GM18505 (cell line): ENCODE data around the gene MOB3B.
A peak's percentile ranks its signal among the peaks of the same experiment; 100 is the strongest.

ENCODE experiments used
- ATAC-seq: cut with Tn5 transposase; IDR thresholded peaks from one replicate; pipeline ENCODE4 v1.9.1; 2021; ENCODE audit not compliant: unreplicated experiment
- POLR2A ChIP-seq: IDR thresholded peaks from 4 replicates; pipeline ENCODE4 v1.6.1; 2011; ENCODE audit warnings: borderline replicate concordance; ENCODE audit not compliant: insufficient read depth, insufficient read length; ENCODE audit errors: extremely low read depth

The MOB3B gene

DNA sequence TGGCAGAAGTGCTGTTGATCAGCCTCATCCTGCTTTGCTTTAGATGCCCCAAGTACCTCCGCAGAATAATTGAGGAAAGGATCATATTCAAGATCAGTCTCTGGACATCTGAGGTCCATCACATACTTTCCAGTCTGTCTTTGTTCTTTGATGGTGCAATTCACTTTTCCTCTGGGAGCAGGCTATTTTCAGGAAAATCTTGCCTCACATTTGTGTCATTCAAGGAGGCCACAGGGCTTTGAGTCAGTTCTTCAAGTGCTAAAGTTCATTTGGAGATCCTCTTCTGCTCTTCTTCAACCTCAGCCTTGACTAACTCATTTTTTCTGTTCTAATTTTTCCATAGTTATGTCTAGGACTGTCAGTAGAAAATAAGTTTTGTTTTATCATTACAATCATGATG lies 251.2 kb downstream of the MOB3B start:
- ATAC-seq, result no peak
- no peak for TF ChIP-seq POLR2A

DNA sequence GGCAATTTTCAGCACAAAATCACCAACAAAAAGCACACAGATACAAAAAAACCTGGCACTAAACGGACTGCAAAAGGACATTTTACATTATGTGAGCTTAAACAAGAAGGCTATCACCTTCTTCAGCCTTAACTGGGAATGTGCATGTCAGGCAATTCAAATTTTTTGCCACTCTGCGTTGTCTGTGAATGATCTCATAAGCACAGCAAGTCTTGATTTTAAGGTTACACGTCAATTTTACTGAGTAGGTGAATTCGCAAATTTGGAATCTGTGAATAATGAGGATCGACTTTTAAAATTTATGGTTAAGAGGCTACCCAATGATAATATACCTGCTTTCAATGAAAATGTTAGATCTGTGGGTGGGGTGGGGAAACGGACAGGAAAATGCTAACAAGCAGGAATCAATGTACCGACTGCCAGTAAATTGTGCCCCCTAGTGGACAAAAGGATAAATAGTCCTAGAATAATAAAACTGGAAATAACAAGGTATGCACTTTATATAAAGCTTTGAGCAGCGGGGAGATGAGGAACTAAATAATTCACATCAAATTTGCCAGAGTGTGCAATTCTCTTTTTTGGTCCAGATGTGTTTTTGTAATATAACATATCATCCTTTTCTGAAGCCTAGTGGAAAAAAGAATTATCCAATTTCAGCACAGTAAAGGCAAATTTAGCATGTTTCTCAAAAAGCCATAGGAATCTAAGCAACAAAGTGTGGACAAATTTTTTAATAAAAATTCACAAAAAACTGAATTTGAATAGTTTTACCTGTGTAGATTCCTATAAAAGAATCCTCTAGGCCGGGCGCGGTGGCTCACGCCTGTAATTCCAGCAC lies 253.2 kb downstream of the MOB3B start:
- no peak for TF ChIP-seq POLR2A
- peak; percentile 52 for ATAC-seq
